IMR-90 (cell line): ENCODE measurements around the gene TMEM163. TPM values are rescaled to one million over a fixed set of nuclear protein-coding genes. Genes with fewer than 3 reads are reported as not detected.

ENCODE experiments used
- ATAC-seq: fragments of 200-7000 bp; cut with Tn5 transposase; 2 replicates; pipeline ENCODE4 v1.9.1; 2020; ENCODE audit warnings: low read depth, mild to moderate bottlenecking, moderate library complexity
- BruUV-seq: library from RNA; stranded (reverse); fragments of 400-500 nt; replicated peaks from 2 replicates; lab custom pipeline; 2021; lab: Mats Ljungman, UMichigan
- CTCF ChIA-PET: fragments of 300-600 bp; formaldehyde crosslinking; extraction: SDS; loops from one replicate; lab custom pipeline; 2021; ENCODE audit warnings: antibody characterized with exemption; lab: Yijun Ruan, JAX
- POLR2A ChIA-PET: fragments of 300-600 bp; sonication (Branson Sonifier 250); formaldehyde crosslinking; loops from one replicate; lab custom pipeline; 2022; ENCODE audit warnings: antibody characterized with exemption; ENCODE audit not compliant: unreplicated experiment; lab: Charles Lee
- DNase-seq: peaks from one replicate; pipeline ENCODE4 v3.0.0; 2013
- H2AFZ ChIP-seq: replicated peaks from 2 replicates; pipeline ENCODE3; 2013; ENCODE audit warnings: low read length, mild to moderate bottlenecking; ENCODE audit not compliant: poor library complexity
- H2AK5ac ChIP-seq: 2 replicates; pipeline ENCODE4 v1.6.1; 2013; ENCODE audit warnings: low read depth, low read length, inconsistent platforms
- H2AK9ac ChIP-seq: replicated peaks from 2 replicates; pipeline ENCODE3; 2013; ENCODE audit warnings: mild to moderate bottlenecking, low read depth, low read length, moderate library complexity; ENCODE audit not compliant: poor library complexity
- H2BK120ac ChIP-seq: 2 replicates; pipeline ENCODE4 v1.6.1; 2013; ENCODE audit warnings: low read depth, low read length, inconsistent platforms
- H2BK15ac ChIP-seq: 3 replicates; pipeline ENCODE4 v1.6.1; 2013; ENCODE audit warnings: low read depth, low read length, inconsistent platforms
- H2BK20ac ChIP-seq: 2 replicates; pipeline ENCODE4 v1.6.1; 2013; ENCODE audit warnings: low read depth, mild to moderate bottlenecking, inconsistent platforms, low read length, moderate library complexity
- H2BK5ac ChIP-seq: 2 replicates; pipeline ENCODE4 v1.6.1; 2013; ENCODE audit warnings: mild to moderate bottlenecking, low read depth, low read length, inconsistent platforms; ENCODE audit not compliant: poor library complexity, severe bottlenecking
- H3K14ac ChIP-seq: replicated peaks from 2 replicates; pipeline ENCODE4 v1.6.1; 2013; ENCODE audit warnings: low read depth, low read length, inconsistent platforms
- H3K18ac ChIP-seq: 2 replicates; pipeline ENCODE4 v1.6.1; 2013; ENCODE audit warnings: low read depth, low read length, control low read depth
- H3K23ac ChIP-seq: 2 replicates; pipeline ENCODE4 v1.6.1; 2013; ENCODE audit warnings: low read depth, low read length, inconsistent platforms
- H3K27ac ChIP-seq: 2 replicates; pipeline ENCODE4 v1.5.1; 2013; ENCODE audit warnings: mild to moderate bottlenecking, control low read depth, low read length; ENCODE audit not compliant: insufficient read depth
- H3K27me3 ChIP-seq: 2 replicates; pipeline ENCODE4 v1.6.1; 2013; ENCODE audit warnings: low read length; ENCODE audit not compliant: control insufficient read depth, insufficient read depth
- H3K36me3 ChIP-seq: 2 replicates; pipeline ENCODE4 v1.6.1; 2013; ENCODE audit warnings: low read length, mixed read lengths; ENCODE audit not compliant: control insufficient read depth, insufficient read depth
- H3K4ac ChIP-seq: 2 replicates; pipeline ENCODE4 v1.6.1; 2013; ENCODE audit warnings: low read depth, low read length, inconsistent platforms
- H3K4me1 ChIP-seq: 2 replicates; pipeline ENCODE4 v1.6.1; 2013; ENCODE audit warnings: low read length, mixed read lengths; ENCODE audit not compliant: control insufficient read depth, insufficient read depth
- H3K4me2 ChIP-seq: 2 replicates; pipeline ENCODE4 v1.6.1; 2013; ENCODE audit warnings: low read depth, mild to moderate bottlenecking, control low read depth, low read length, moderate library complexity
- H3K4me3 ChIP-seq: 2 replicates; pipeline ENCODE4 v1.5.1; 2013; ENCODE audit warnings: low read depth, mild to moderate bottlenecking, control low read depth, low read length, moderate library complexity; ENCODE audit not compliant: insufficient read depth
- H3K56ac ChIP-seq: 2 replicates; pipeline ENCODE4 v1.6.1; 2013; ENCODE audit warnings: low read length, inconsistent platforms; ENCODE audit not compliant: insufficient read depth; ENCODE audit errors: extremely low read depth
- H3K79me1 ChIP-seq, 2 experiments: 2 replicates each; pipeline ENCODE4 v1.6.1; 2013; ENCODE audit warnings: low read length in 2 of 2, inconsistent platforms in 1 of 2, low read depth in 1 of 2
- H3K9ac ChIP-seq: 2 replicates; pipeline ENCODE4 v1.6.1; 2013; ENCODE audit warnings: low read depth, low read length, control low read depth
- H3K9me1 ChIP-seq: 2 replicates; pipeline ENCODE4 v1.6.1; 2013; ENCODE audit warnings: low read length, inconsistent platforms; ENCODE audit not compliant: insufficient read depth
- H3K9me3 ChIP-seq: 2 replicates; pipeline ENCODE4 v1.6.1; 2013; ENCODE audit warnings: low read length; ENCODE audit not compliant: control insufficient read depth, insufficient read depth
- H4K20me1 ChIP-seq: 2 replicates; pipeline ENCODE4 v1.6.1; 2013; ENCODE audit warnings: low read length, inconsistent platforms; ENCODE audit not compliant: insufficient read depth
- H4K5ac ChIP-seq: 2 replicates; pipeline ENCODE4 v1.6.1; 2013; ENCODE audit warnings: mild to moderate bottlenecking, low read depth, low read length, control low read depth
- H4K8ac ChIP-seq, 2 experiments: 2 replicates each; pipeline ENCODE4 v1.6.1; 2013; ENCODE audit warnings: low read depth in 2 of 2, low read length in 2 of 2, control low read depth in 1 of 2, inconsistent platforms in 1 of 2
- H4K91ac ChIP-seq: 2 replicates; pipeline ENCODE4 v1.6.1; 2013; ENCODE audit warnings: low read depth, low read length, inconsistent platforms; ENCODE audit not compliant: insufficient read depth
- CEBPB ChIP-seq: IDR thresholded peaks from 2 replicates; pipeline ENCODE4 v1.6.1; 2012; ENCODE audit warnings: low read depth, low read length, improper control_type of control experiment
- FOS ChIP-seq: fragments of 150-350 bp; IDR thresholded peaks from 2 replicates; pipeline ENCODE4 v1.6.1; 2016; ENCODE audit warnings: low read depth, low read length
- MXI1 ChIP-seq: IDR thresholded peaks from 2 replicates; pipeline ENCODE4 v1.6.1; 2012; ENCODE audit warnings: low read depth, mild to moderate bottlenecking, low read length, moderate library complexity, borderline replicate concordance
- NFE2L2 ChIP-seq: fragments of 150-350 bp; IDR thresholded peaks from 2 replicates; pipeline ENCODE4 v1.6.1; 2016; ENCODE audit warnings: low read depth, mild to moderate bottlenecking, low read length
- POLR2A ChIP-seq: IDR thresholded peaks from 2 replicates; pipeline ENCODE4 v1.6.1; 2012; ENCODE audit warnings: mild to moderate bottlenecking, low read depth, low read length
- RFX5 ChIP-seq: IDR thresholded peaks from 2 replicates; pipeline ENCODE4 v1.8.0; 2012; ENCODE audit warnings: low read depth, mild to moderate bottlenecking, low read length, moderate library complexity
- WGBS, 2 experiments: methylation state at CpG; one replicate each; pipeline versions ENCODE4 v1.1.5 to v1.1.7; 2013; ENCODE audit warnings: missing lambda C conversion rate in 2 of 2; ENCODE audit not compliant: insufficient read length in 1 of 2; ENCODE audit errors: extremely low coverage in 2 of 2; 5-methylcytosine and 5-hydroxymethylcytosine counted together
- dilution Hi-C: fragments of 300-500 bp; cut with HindIII; formaldehyde crosslinking; loops from one replicate; pipeline ENCODE4 v1.14.3; 2018; ENCODE audit warnings: low sequenced_read_pairs; ENCODE audit not compliant: unreplicated experiment
- in situ Hi-C: fragments of 300-500 bp; cut with MboI; formaldehyde crosslinking; loops from 3 replicates; pipeline ENCODE4 v1.14.3; 2019; ENCODE audit warnings: low sequenced_read_pairs, inconsistent platforms, mixed read lengths
- intact Hi-C: fragments of 100-400 bp; cut with micrococcal nuclease; formaldehyde crosslinking; loops from 2 replicates; pipeline ENCODE4 v1.10.0; 2022
- polyA plus RNA-seq, 3 experiments: library from polyadenylated mRNA; depleted of rRNA; stranded (reverse); fragments of >200 nt; gene quantifications; 2 replicates each; pipeline ENCODE4 v1.2.3, GENCODE V29; 2012; ENCODE audit warnings: low replicate concordance in 1 of 3
- total RNA-seq: library from RNA; depleted of rRNA; stranded (reverse); fragments of >200 nt; gene quantifications from 2 replicates; pipeline ENCODE4 v1.2.3, GENCODE V29; 2012
- TF ChIP-seq, protein P1 (sequence below): fragments of 150-350 bp; IDR thresholded peaks from 2 replicates; pipeline ENCODE4 v1.6.1; 2017; ENCODE audit warnings: mild to moderate bottlenecking, antibody characterized with exemption, low read length, low read depth

TMEM163 gene
- total and polyA plus RNA-seq, 2 of the 4 experiments (the other 2 are of a cell fraction): not detected

DNA sequence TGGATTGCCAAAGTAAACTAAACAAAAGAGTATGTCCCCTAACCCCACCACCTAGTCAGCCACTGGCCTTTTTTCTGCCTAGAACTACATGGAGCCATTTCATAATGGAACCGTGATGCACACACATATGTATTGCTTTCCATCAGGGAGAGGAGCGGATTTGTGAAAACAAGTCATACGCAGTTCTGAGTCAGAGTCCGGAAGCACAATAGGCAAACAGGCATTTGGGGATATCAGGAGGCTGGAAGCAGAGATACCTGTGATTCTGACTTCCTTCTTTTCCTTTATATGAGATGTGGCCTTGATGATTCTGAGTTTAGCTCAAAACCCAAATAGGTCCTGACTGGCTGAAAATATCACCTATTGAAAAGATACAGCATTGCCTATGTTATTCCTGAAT lies 93.5 kb downstream of the TMEM163 start:
- Histone ChIP-seq H3K9me3 (no peaks in the 10 kb centered on the region), H2BK15ac (no peak overlapping the region), H3K4me3 (no peak overlapping the region), H4K5ac (no peak overlapping the region), H2AFZ (no peak overlapping the region), H3K27ac (no peak overlapping the region), H3K18ac (no peak overlapping the region), H2BK5ac (no peak overlapping the region), H3K4ac (no peak overlapping the region), H2BK20ac (no peak overlapping the region), H4K20me1 (no peaks in the 10 kb centered on the region), H3K27me3 (no peaks in the 10 kb centered on the region), H3K36me3 (no peaks in the 10 kb centered on the region), H2AK9ac (no peak overlapping the region), H3K9me1 (no peaks in the 10 kb centered on the region), H3K56ac (no peak overlapping the region), H3K23ac (no peak overlapping the region), H4K8ac (no peak overlapping the region), H3K79me1 (no peaks in the 10 kb centered on the region), H3K9ac (no peak overlapping the region), H4K91ac (no peak overlapping the region), H3K4me1 (no peaks in the 10 kb centered on the region), H2AK5ac (no peak overlapping the region), H3K14ac (no peak overlapping the region), H2BK120ac (no peak overlapping the region), H3K4me2 (no peak overlapping the region)
- TF ChIP-seq CEBPB: no peak
- no peak for TF ChIP-seq RFX5
- TF ChIP-seq POLR2A: no peak
- no peak for TF ChIP-seq FOS
- no peak for TF ChIP-seq MXI1
- no peak for TF ChIP-seq NFE2L2
- TF ChIP-seq, protein P1, sequence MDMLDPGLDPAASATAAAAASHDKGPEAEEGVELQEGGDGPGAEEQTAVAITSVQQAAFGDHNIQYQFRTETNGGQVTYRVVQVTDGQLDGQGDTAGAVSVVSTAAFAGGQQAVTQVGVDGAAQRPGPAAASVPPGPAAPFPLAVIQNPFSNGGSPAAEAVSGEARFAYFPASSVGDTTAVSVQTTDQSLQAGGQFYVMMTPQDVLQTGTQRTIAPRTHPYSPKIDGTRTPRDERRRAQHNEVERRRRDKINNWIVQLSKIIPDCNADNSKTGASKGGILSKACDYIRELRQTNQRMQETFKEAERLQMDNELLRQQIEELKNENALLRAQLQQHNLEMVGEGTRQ: no peak
- dilution Hi-C loops: no loop called here
- CTCF ChIA-PET: no interaction called here
- no CpG with 5 or more reads among the region's 4 CpGs for WGBS, 2 experiments
- DNase-seq (no peak), ATAC-seq (no peak)
- POLR2A ChIA-PET: no interaction called here
- intact Hi-C loops: no loop called here
- in situ Hi-C loops: no loop called here
- BruUV-seq: no TSS peak
